Pancreas (tissue), 10 donors: ENCODE data around the gene SPAG9. TPM values are rescaled to one million over a fixed set of nuclear protein-coding genes. Genes with fewer than 3 reads are reported as not detected.

Experiments
- ATAC-seq, 4 donors: fragments of 200-7000 bp; cut with Tn5 transposase; one replicate each; pipeline versions ENCODE4 v1.8.0 to v1.9.1; 2020; ENCODE audit warnings: mild to moderate bottlenecking in 4 of 4, moderate library complexity in 4 of 4
- DNase-seq, 6 donors: peaks; one replicate each; pipeline ENCODE4 v3.0.0-alpha.2; 2020
- FAIRE-seq: peaks from 2 replicates; lab custom pipeline; 2012; peaks lifted over from hg19 to GRCh38; lab: Jason Lieb, UNC
- H3K27ac ChIP-seq, 4 donors: fragments of 200-600 bp; sonication (generic); 1 replicate in 3 of 4; 2 replicates in 1 of 4; pipeline versions ENCODE4 v1.5.0 to v1.8.0; 2020
- H3K27me3 ChIP-seq, 4 donors: fragments of 200-600 bp; one replicate each; pipeline ENCODE4 v1.8.0; 2021
- H3K36me3 ChIP-seq, 3 donors: fragments of 200-600 bp; sonication (generic) in 1 of 3; one replicate each; pipeline versions ENCODE4 v1.5.0 to v1.8.0; 2020 to 2021
- H3K4me1 ChIP-seq, 3 donors: fragments of 200-600 bp; one replicate each; pipeline ENCODE4 v1.8.0; 2021
- H3K4me3 ChIP-seq, 4 donors: fragments of 200-600 bp; sonication (generic) in 2 of 4; one replicate each; pipeline versions ENCODE4 v1.5.0 to v1.8.0; 2020 to 2021
- H3K9me3 ChIP-seq, 4 donors: fragments of 200-600 bp; one replicate each; pipeline ENCODE4 v1.8.0; 2021
- CTCF ChIP-seq, 4 donors: fragments of 200-600 bp; sonication (generic) in 3 of 4; IDR thresholded peaks; one replicate each; pipeline versions ENCODE4 v1.5.0 to v1.8.0; 2021; ENCODE audit warnings: antibody characterized with exemption in 4 of 4
- WGBS, 2 donors: extraction: QIAGEN DNeasy Blood & Tissue Kit; methylation state at CpG; one replicate each; pipeline ENCODE4 v1.1.7; 2013; 5-methylcytosine and 5-hydroxymethylcytosine counted together
- intact Hi-C, 3 donors: fragments of 100-400 bp; cut with DNase I; formaldehyde crosslinking; loops; one replicate each; pipeline versions ENCODE4 v1.11.1 to v1.14.2; 2022
- polyA plus RNA-seq, 2 donors: library from polyadenylated mRNA; stranded (reverse); fragments of 200-250 nt; gene quantifications; one replicate each; pipeline ENCODE4 v1.2.3, GENCODE V29; 2013
- total RNA-seq, 6 donors: library from RNA; stranded (reverse); fragmentation: NEBNext Ultra II Directional in 4 of 6; extraction: Animal tissue kit (Norgen Biotek cat#: 25700) in 4 of 6; gene quantifications; one replicate each; pipeline versions ENCODE4 v1.2.1 to v1.2.4, GENCODE V29; 2021 to 2023
- donor health status: healthy with polysubstance abuse.
- donor health status: DM: no; HTN: no; CAD: no; lungs with moderate emphysema.
- donor health status: DM: no; HTN: no; CAD: no.
- donor health status: control.
- donor health status: control.
- donor health status: Bipolar disorder and iron deficiency.
- donor health status: DM: yes; HTN: yes; CAD: no.
- donor health status: DM: no; HTN: no; CAD: no.
- donor health status: DM: no; HTN: no; CAD: no.
- donor health status: DM: yes; HTN: yes; CAD: no.

SPAG9 gene
- total and polyA plus RNA-seq, 8 donors, result 18.7 to 56.1 (median 39.7) TPM

GRCh38 chr17:51056813-51057510 lies 63.7 kb downstream of the SPAG9 start:
- Histone ChIP-seq H3K4me3 (no peak overlapping the region), H3K36me3 (peaks cover 0 to 3% (median 0%) of the 10 kb centered on the region in 3 donors), H3K4me1 (peaks cover 4 to 44% (median 20%) of the 10 kb centered on the region in 3 donors), H3K27me3 (no peaks in the 10 kb centered on the region), H3K9me3 (no peaks in the 10 kb centered on the region), H3K27ac (peak overlapping the region; percentile 41 to 84 (median 58))
- DNase-seq (peak in 2 of 6 donors; percentile 21 to 39), FAIRE-seq (no peak), ATAC-seq (peak; percentile 77 to 92 (median 88))
- 2 to 10% methylated on average over 1 of the region's 1 CpG for WGBS, 2 donors
- intact Hi-C loops, result no loop called here
- peak in 3 of 4 donors; percentile 21 to 24 (median 22) for TF ChIP-seq CTCF (IDR thresholded peaks at IDR 0.05)

GRCh38 chr17:51054748-51055147 lies 65.9 kb downstream of the SPAG9 start:
- Histone ChIP-seq H3K4me1 (peaks cover 4 to 37% (median 24%) of the 10 kb centered on the region in 3 donors), H3K4me3 (no peak overlapping the region), H3K27me3 (no peaks in the 10 kb centered on the region), H3K9me3 (no peaks in the 10 kb centered on the region), H3K27ac (no peak overlapping the region), H3K36me3 (peaks cover 0 to 3% (median 0%) of the 10 kb centered on the region in 3 donors)
- no peak for FAIRE-seq
- intact Hi-C loops, result no loop called here
- no peak for TF ChIP-seq CTCF (IDR thresholded peaks at IDR 0.05)
- ATAC-seq, result no peak
- DNase-seq, result no peak
- 87 to 91% methylated on average over 4 of the region's 4 CpGs for WGBS, 2 donors

GRCh38 chr17:51052235-51052634 lies 68.4 kb downstream of the SPAG9 start:
- intact Hi-C loops, result no loop called here
- 90 to 94% methylated on average over 3 of the region's 3 CpGs for WGBS, 2 donors
- Histone ChIP-seq H3K9me3 (no peaks in the 10 kb centered on the region), H3K27ac (no peak overlapping the region), H3K27me3 (no peaks in the 10 kb centered on the region), H3K36me3 (peaks cover 0 to 3% (median 0%) of the 10 kb centered on the region in 3 donors), H3K4me3 (no peak overlapping the region), H3K4me1 (peaks cover 10 to 30% (median 26%) of the 10 kb centered on the region in 3 donors)
- no peak for TF ChIP-seq CTCF (IDR thresholded peaks at IDR 0.05)
- ATAC-seq, result no peak
- no peak for FAIRE-seq
- no peak for DNase-seq

- Histone ChIP-seq H3K27me3 (no peaks in the 10 kb centered on the region), H3K36me3 (peaks cover 0 to 3% (median 0%) of the 10 kb centered on the region in 3 donors), H3K9me3 (no peaks in the 10 kb centered on the region), H3K4me3 (no peak overlapping the region), H3K27ac (no peak overlapping the region), H3K4me1 (peaks cover 10 to 22% (median 21%) of the 10 kb centered on the region in 3 donors)
- FAIRE-seq (no peak), ATAC-seq (no peak), DNase-seq (no peak)
- 90 to 95% methylated on average over 3 of the region's 3 CpGs for WGBS, 2 donors
- no peak for TF ChIP-seq CTCF (IDR thresholded peaks at IDR 0.05)
- intact Hi-C loops, result no loop called here
Measured at GRCh38 chr17:51050291-51051033, 70.2 kb downstream of the SPAG9 start.
